GM12891 (cell line): Measurements from ENCODE around the gene GADD45G.

Experiments used
- PAX5 ChIP-seq: IDR thresholded peaks from 2 replicates; pipeline ENCODE4 v1.6.1; 2011; ENCODE audit warnings: low read length, moderate library complexity, mild to moderate bottlenecking; ENCODE audit not compliant: insufficient read depth, severe bottlenecking
- POLR2A ChIP-seq: IDR thresholded peaks from 2 replicates; pipeline ENCODE4 v1.6.1; 2011; ENCODE audit warnings: low read depth, low read length, control low read depth
- POLR2AphosphoS5 ChIP-seq: IDR thresholded peaks from 2 replicates; pipeline ENCODE4 v1.6.1; 2011; ENCODE audit warnings: low read depth, low read length, control low read depth
- SPI1 ChIP-seq: IDR thresholded peaks from 2 replicates; pipeline ENCODE4 v1.6.1; 2011; ENCODE audit warnings: low read depth, low read length, control low read depth
- TAF1 ChIP-seq: IDR thresholded peaks from 2 replicates; pipeline ENCODE4 v1.6.1; 2011; ENCODE audit warnings: low read depth, low read length, control low read depth

GRCh38 chr9:89641980-89642379 lies 37.2 kb downstream of the GADD45G start:
- no peak for TF ChIP-seq TAF1
- TF ChIP-seq POLR2A, result no peak
- TF ChIP-seq PAX5, result no peak
- TF ChIP-seq POLR2AphosphoS5, result no peak
- TF ChIP-seq SPI1, result no peak
